Cardiac muscle cell (in vitro differentiated cells and primary cell): ENCODE data around the gene SOX5. TPM values are rescaled to one million over a fixed set of nuclear protein-coding genes. Genes with fewer than 3 reads are reported as not detected.

Source experiments
- DNase-seq, 2 donors: peaks; one replicate each; pipeline versions ENCODE4 v3.0.0 to v3.0.0-alpha.2; 2010 to 2017; ENCODE audit warnings: low read depth in 1 of 2, low spot score in 1 of 2
- H3K27ac ChIP-seq: fragments of 200-600 bp; sonication (generic); 2 replicates; pipeline ENCODE4 v1.5.1; 2016
- H3K27me3 ChIP-seq: fragments of 200-600 bp; sonication (generic); 2 replicates; pipeline ENCODE4 v1.6.0; 2016; ENCODE audit warnings: control low read depth
- H3K36me3 ChIP-seq: fragments of 200-600 bp; sonication (generic); 2 replicates; pipeline ENCODE4 v1.5.1; 2016; ENCODE audit warnings: control low read depth
- H3K4me1 ChIP-seq: fragments of 200-600 bp; sonication (generic); 2 replicates; pipeline ENCODE4 v1.8.1; 2017; ENCODE audit warnings: low read depth, mild to moderate bottlenecking, mixed run types
- H3K4me3 ChIP-seq: fragments of 200-600 bp; sonication (generic); 2 replicates; pipeline ENCODE4 v1.5.1; 2016; ENCODE audit warnings: mild to moderate bottlenecking
- H3K9me3 ChIP-seq: fragments of 200-600 bp; sonication (generic); 2 replicates; pipeline ENCODE4 v1.5.1; 2017; ENCODE audit warnings: low read depth, mild to moderate bottlenecking, control low read depth
- CTCF ChIP-seq: IDR thresholded peaks from 2 replicates; pipeline ENCODE4 v1.5.1; 2012; ENCODE audit warnings: low read depth, mild to moderate bottlenecking, low read length
- polyA plus RNA-seq: library from polyadenylated mRNA; unstranded; fragments of >200 nt; fragmentation: Nextera tagmentation; extraction: Ambion mirVana; gene quantifications from 2 replicates; pipeline ENCODE4 v1.2.1, GENCODE V29; 2016
- total RNA-seq: library from RNA; depleted of rRNA; stranded (reverse); fragments of >200 nt; gene quantifications from 2 replicates; pipeline ENCODE4 v1.2.3, GENCODE V29; 2016

SOX5 gene
- total and polyA plus RNA-seq, 2 experiments from 2014 or later, result 6.8 to 11.9 TPM

- no peaks in the 10 kb centered on the region for H3K27me3 ChIP-seq
- DNase-seq, result no peak
- H3K4me3 ChIP-seq, result no peak overlapping the region
- H3K36me3 ChIP-seq, result no peaks in the 10 kb centered on the region
- H3K27ac ChIP-seq, result no peak overlapping the region
- H3K9me3 ChIP-seq, result no peaks in the 10 kb centered on the region
- TF ChIP-seq CTCF, result no peak
- H3K4me1 ChIP-seq, result peaks cover 17% of the 10 kb centered on the region
Measured at GRCh38 chr12:23708185-23708837, 241.2 kb downstream of the SOX5 start.

GRCh38 chr12:23707270-23707669, 242.2 kb downstream of the SOX5 start:
- Histone ChIP-seq H3K27ac (no peak overlapping the region), H3K9me3 (no peaks in the 10 kb centered on the region), H3K27me3 (no peaks in the 10 kb centered on the region), H3K4me1 (peaks cover 17% of the 10 kb centered on the region), H3K4me3 (no peak overlapping the region), H3K36me3 (no peaks in the 10 kb centered on the region)
- no peak for TF ChIP-seq CTCF
- no peak for DNase-seq

GRCh38 chr12:23704992-23705943, 244.2 kb downstream of the SOX5 start:
- Histone ChIP-seq H3K36me3 (no peaks in the 10 kb centered on the region), H3K4me3 (no peak overlapping the region), H3K27ac (no peak overlapping the region), H3K9me3 (no peaks in the 10 kb centered on the region), H3K27me3 (no peaks in the 10 kb centered on the region), H3K4me1 (peaks cover 17% of the 10 kb centered on the region)
- no peak for TF ChIP-seq CTCF
- DNase-seq, result peak in 1 of 2 donors; percentile 63

GRCh38 chr12:23703051-23703450, 246.4 kb downstream of the SOX5 start:
- H3K27me3 ChIP-seq, result no peaks in the 10 kb centered on the region
- no peak overlapping the region for H3K4me3 ChIP-seq
- TF ChIP-seq CTCF, result no peak
- DNase-seq, result no peak
- peaks cover 17% of the 10 kb centered on the region for H3K4me1 ChIP-seq
- no peaks in the 10 kb centered on the region for H3K9me3 ChIP-seq
- no peak overlapping the region for H3K27ac ChIP-seq
- H3K36me3 ChIP-seq, result no peaks in the 10 kb centered on the region

GRCh38 chr12:23699031-23699430, 250.4 kb downstream of the SOX5 start:
- H3K27ac ChIP-seq, result no peak overlapping the region
- no peaks in the 10 kb centered on the region for H3K36me3 ChIP-seq
- H3K4me3 ChIP-seq, result no peak overlapping the region
- DNase-seq, result no peak
- H3K4me1 ChIP-seq, result no peaks in the 10 kb centered on the region
- TF ChIP-seq CTCF, result no peak
- H3K27me3 ChIP-seq, result no peaks in the 10 kb centered on the region
- H3K9me3 ChIP-seq, result no peaks in the 10 kb centered on the region
